NCI-H2196 treated with DMSO at 0.1 percent for 48 hours (cell line): Measurements from ENCODE around the gene PGAP2.
"Not testable (repeated sequence)": the region's sequence is repeated elsewhere in the genome, so short reads cannot be mapped to it uniquely, and the experiment has no call there.

ENCODE experiments used
- DNase-seq: peaks from one replicate; lab custom pipeline; 2025; ENCODE audit not compliant: unreplicated experiment; lab: John Stamatoyannopoulos, UW

PGAP2 gene

GRCh38 chr11:3807909-3808860 lies at the start of gene PGAP2:
PGAP2 (plus strand) TSS chr11:3808560; CDS start chr11:3811260, 2,700 bp downstream.
- DNase-seq, result peak; percentile 70

- DNase-seq, result no peak
Observed at GRCh38 chr11:3764266-3764665, 44.1 kb upstream of the PGAP2 start.

- DNase-seq, result not testable (repeated sequence)
Observed at GRCh38 chr11:3766836-3767235, 41.5 kb upstream of the PGAP2 start.

GRCh38 chr11:3767536-3767935 lies 40.8 kb upstream of the PGAP2 start:
- no peak for DNase-seq

- DNase-seq, result no peak
Observed at GRCh38 chr11:3773180-3773579, 35.2 kb upstream of the PGAP2 start.

GRCh38 chr11:3775736-3776406 lies 32.5 kb upstream of the PGAP2 start:
- no peak for DNase-seq

- no peak for DNase-seq
Observed at GRCh38 chr11:3781423-3781822, 26.9 kb upstream of the PGAP2 start.

- DNase-seq, result no peak
Observed at GRCh38 chr11:3782963-3783362, 25.4 kb upstream of the PGAP2 start.

GRCh38 chr11:3783611-3784010 lies 24.7 kb upstream of the PGAP2 start:
- no peak for DNase-seq

- DNase-seq, result no peak
Observed at GRCh38 chr11:3786781-3787428, 21.5 kb upstream of the PGAP2 start.

GRCh38 chr11:3794387-3794786 lies 14.0 kb upstream of the PGAP2 start:
- DNase-seq, result not testable (repeated sequence)

GRCh38 chr11:3795131-3796001 lies 13.0 kb upstream of the PGAP2 start:
- DNase-seq, result no peak

- DNase-seq, result no peak
Observed at GRCh38 chr11:3796002-3796311, 12.4 kb upstream of the PGAP2 start.

GRCh38 chr11:3796346-3796745 lies 12.0 kb upstream of the PGAP2 start:
- DNase-seq, result no peak

GRCh38 chr11:3796801-3797328 lies 11.5 kb upstream of the PGAP2 start:
- no peak for DNase-seq

- peak; percentile 99 for DNase-seq
Observed at GRCh38 chr11:3797329-3798090, 10.8 kb upstream of the PGAP2 start, which contains the start of gene NUP98. NUP98 (minus strand) TSS chr11:3797554; CDS start chr11:3782117, 15,437 bp downstream.

GRCh38 chr11:3799143-3799542 lies 9.2 kb upstream of the PGAP2 start:
- no peak for DNase-seq

GRCh38 chr11:3799873-3800272 lies 8.5 kb upstream of the PGAP2 start:
- no peak for DNase-seq

- DNase-seq, result no peak
Observed at GRCh38 chr11:3802011-3802790, 6.2 kb upstream of the PGAP2 start.
